ENCODE data around the gene CIB4. TPM values are rescaled to one million over a fixed set of nuclear protein-coding genes. Genes with fewer than 3 reads are reported as not detected.

CIB4 gene
- total RNA-seq, 1 donor from 2014 or later = not detected

DNA sequence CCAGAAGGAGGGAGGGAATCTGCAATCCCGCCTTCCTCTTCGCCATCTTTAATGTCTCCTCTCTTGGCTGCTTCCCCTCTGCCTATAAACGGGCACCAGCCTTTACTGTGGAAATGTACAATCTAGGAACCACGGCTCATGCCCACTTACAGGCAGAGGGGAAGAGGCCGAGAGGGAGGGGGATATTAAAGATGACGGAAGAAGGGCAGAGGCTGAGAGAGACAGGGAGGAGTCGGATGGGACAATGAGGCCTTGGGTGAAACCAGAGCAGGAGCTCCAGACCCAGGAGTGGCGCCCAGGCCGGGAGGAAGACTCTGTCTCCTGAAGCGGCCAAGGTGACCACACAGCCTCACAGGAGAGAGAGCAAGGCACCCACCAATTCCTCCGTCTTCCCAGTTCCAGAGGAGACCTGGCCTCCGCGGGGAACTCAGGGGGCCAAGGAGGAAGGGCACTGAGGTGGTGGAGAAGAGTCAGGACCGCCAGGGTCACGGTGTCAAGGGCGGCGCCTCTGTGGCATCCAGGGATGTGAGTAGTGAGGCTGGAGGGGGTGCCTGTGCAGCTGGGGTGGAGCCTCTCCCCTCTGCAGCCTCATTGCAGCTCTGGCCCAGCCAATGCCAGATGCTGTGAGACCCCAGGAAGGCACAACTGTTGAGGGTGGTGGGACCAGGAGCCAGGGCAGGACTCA, 67.8 kb downstream of the CIB4 start:
- Histone ChIP-seq H3K36me3 (no peaks in the 10 kb centered on the region), H3K4me3 (no peak overlapping the region), H3K9me3 (no peaks in the 10 kb centered on the region), H3K27me3 (no peaks in the 10 kb centered on the region), H3K27ac (no peak overlapping the region), H3K4me1 (no peaks in the 10 kb centered on the region)
- no peak for DNase-seq (ENCODE audit: extremely low spot score in 2 of 2)
- TF ChIP-seq POLR2A (IDR thresholded peaks at IDR 0.05) (no peak), POLR2AphosphoS5 (IDR thresholded peaks at IDR 0.05; ENCODE audit: insufficient read depth in 1 of 2, low read depth in 1 of 2) (no peak)
- TF ChIP-seq, protein P1, sequence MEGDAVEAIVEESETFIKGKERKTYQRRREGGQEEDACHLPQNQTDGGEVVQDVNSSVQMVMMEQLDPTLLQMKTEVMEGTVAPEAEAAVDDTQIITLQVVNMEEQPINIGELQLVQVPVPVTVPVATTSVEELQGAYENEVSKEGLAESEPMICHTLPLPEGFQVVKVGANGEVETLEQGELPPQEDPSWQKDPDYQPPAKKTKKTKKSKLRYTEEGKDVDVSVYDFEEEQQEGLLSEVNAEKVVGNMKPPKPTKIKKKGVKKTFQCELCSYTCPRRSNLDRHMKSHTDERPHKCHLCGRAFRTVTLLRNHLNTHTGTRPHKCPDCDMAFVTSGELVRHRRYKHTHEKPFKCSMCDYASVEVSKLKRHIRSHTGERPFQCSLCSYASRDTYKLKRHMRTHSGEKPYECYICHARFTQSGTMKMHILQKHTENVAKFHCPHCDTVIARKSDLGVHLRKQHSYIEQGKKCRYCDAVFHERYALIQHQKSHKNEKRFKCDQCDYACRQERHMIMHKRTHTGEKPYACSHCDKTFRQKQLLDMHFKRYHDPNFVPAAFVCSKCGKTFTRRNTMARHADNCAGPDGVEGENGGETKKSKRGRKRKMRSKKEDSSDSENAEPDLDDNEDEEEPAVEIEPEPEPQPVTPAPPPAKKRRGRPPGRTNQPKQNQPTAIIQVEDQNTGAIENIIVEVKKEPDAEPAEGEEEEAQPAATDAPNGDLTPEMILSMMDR (IDR thresholded peaks at IDR 0.05) = no peak
- intact Hi-C loops (cut with DNase I) = no loop called here

DNA sequence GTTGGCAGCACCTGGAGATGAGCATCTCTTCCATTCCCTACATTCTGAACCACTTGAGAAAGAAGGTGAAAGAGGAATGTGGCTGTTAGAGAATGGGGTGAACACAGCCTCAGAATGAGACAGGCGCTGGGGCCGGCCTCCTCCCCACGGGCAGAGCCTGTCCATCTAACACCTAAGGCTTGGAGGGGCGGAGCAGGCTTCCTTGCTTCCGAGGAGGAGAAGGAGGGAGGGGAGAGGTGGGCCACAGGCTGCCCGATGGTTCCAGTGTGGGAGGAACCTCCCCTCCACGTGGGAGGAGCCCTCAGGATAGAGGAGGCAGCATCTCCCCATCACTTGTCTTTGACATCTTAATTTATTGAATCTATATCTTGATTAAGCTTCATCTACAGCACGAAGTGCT, 68.6 kb downstream of the CIB4 start:
- TF ChIP-seq POLR2A (IDR thresholded peaks at IDR 0.05) (no peak), POLR2AphosphoS5 (IDR thresholded peaks at IDR 0.05; ENCODE audit: insufficient read depth in 1 of 2, low read depth in 1 of 2) (no peak)
- TF ChIP-seq, protein P1 (IDR thresholded peaks at IDR 0.05) = no peak
- intact Hi-C loops (cut with DNase I) = no loop called here
- Histone ChIP-seq H3K4me3 (no peak overlapping the region), H3K36me3 (no peaks in the 10 kb centered on the region), H3K27ac (no peak overlapping the region), H3K4me1 (no peaks in the 10 kb centered on the region), H3K9me3 (no peaks in the 10 kb centered on the region), H3K27me3 (no peaks in the 10 kb centered on the region)
- DNase-seq (ENCODE audit: extremely low spot score in 2 of 2) = no peak

DNA sequence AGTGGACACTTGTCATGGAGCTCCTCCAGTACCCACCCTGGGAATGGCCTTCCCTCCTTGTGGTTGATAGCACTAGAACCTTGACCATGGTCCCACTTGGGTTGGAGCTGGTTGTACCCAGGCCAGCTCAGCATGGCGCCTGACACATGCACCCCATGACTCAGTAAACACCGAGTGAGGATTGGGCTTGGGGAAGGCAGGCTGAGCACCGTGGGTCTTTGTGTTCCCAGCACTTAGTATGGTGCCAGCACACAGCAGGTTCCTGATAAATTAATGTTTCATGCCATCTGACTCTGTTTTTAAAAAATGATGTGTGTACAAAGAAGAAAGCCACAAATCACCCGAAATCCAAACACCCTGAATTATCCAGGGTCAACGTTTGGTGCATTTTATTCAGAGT, 69.8 kb downstream of the CIB4 start:
- Histone ChIP-seq H3K27me3 (no peaks in the 10 kb centered on the region), H3K9me3 (no peaks in the 10 kb centered on the region), H3K36me3 (no peaks in the 10 kb centered on the region), H3K4me3 (no peak overlapping the region), H3K27ac (no peak overlapping the region), H3K4me1 (no peaks in the 10 kb centered on the region)
- TF ChIP-seq POLR2AphosphoS5 (IDR thresholded peaks at IDR 0.05; ENCODE audit: insufficient read depth in 1 of 2, low read depth in 1 of 2) = no peak
- intact Hi-C loops (cut with DNase I) = no loop called here
- DNase-seq (ENCODE audit: extremely low spot score in 2 of 2) = no peak

DNA sequence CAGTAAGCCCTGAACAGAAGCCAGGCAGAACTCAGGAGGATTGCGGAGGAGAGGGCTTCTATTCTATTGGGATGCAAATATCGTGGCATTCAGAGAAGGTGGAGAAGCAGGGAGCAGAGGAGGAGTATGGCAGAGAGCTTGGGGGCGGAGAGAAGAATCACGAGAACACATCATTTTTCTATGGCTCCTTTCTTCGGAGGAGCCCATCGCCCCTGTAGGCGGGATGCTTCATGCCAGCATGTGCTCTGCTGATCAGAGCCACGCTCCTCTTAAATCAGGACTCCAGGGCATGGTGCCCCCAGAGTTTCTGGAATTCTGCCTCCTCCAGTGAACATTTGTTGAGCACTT, 71.1 kb downstream of the CIB4 start:
- H3K27me3 ChIP-seq = no peaks in the 10 kb centered on the region
- TF ChIP-seq, protein P1 (IDR thresholded peaks at IDR 0.05) = no peak
- TF ChIP-seq POLR2AphosphoS5 (IDR thresholded peaks at IDR 0.05; ENCODE audit: insufficient read depth in 1 of 2, low read depth in 1 of 2) (no peak), POLR2A (IDR thresholded peaks at IDR 0.05) (no peak)
- H3K27ac ChIP-seq = no peak overlapping the region
- H3K9me3 ChIP-seq = no peaks in the 10 kb centered on the region
- intact Hi-C loops (cut with DNase I) = no loop called here
- no peaks in the 10 kb centered on the region for H3K4me1 ChIP-seq
- no peak overlapping the region for H3K4me3 ChIP-seq
- H3K36me3 ChIP-seq = no peaks in the 10 kb centered on the region
- DNase-seq (ENCODE audit: extremely low spot score in 2 of 2) = no peak

DNA sequence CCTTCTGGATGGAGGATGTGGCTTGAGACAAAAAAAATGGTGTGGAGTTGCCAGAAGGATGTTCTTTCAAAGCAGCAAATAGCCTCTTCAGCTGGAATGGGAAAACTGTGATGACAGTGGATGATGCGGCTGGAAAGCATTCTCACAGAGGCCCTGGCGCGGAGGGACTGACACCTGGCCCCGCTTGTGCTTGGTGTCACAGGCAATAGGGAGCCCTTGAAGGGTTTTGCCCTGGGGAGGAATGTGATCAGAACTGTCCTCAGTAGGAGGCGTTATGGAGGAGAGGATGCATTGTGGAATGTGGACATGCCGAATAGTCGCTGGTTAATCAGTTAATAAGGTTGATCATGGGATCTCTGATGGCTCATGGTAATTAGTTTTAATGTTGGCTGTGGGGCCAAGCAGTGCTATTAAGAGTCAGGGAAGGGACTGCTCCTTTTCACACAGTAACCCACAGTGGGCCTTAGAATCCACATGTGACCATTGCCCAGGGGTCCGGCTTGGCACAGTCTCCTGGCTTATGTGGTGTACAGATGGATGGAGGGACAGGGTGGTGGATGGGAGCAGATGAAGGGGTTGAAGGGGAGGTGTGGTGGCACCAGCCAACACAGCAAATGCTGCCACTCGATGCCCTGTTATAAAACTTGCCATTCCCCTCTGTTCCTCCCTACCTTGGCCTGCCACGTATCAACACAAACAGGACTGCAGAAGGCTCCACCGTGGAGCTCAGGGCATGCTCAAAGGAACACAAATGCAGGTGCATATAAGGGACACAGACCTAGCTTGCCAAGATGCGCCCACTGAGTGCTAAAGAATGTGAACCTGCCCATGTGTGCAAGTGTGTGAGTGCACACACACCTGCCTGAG, 71.7 kb downstream of the CIB4 start:
- TF ChIP-seq POLR2AphosphoS5 (IDR thresholded peaks at IDR 0.05; ENCODE audit: insufficient read depth in 1 of 2, low read depth in 1 of 2) (no peak), POLR2A (IDR thresholded peaks at IDR 0.05) (no peak)
- TF ChIP-seq, protein P1 (IDR thresholded peaks at IDR 0.05) = no peak
- intact Hi-C loops (cut with DNase I) = no loop called here
- DNase-seq (ENCODE audit: extremely low spot score in 2 of 2) = no peak
- no peaks in the 10 kb centered on the region for H3K9me3 ChIP-seq
- no peaks in the 10 kb centered on the region for H3K36me3 ChIP-seq
- no peak overlapping the region for H3K27ac ChIP-seq
- no peak overlapping the region for H3K4me3 ChIP-seq
- H3K27me3 ChIP-seq = no peaks in the 10 kb centered on the region
- no peaks in the 10 kb centered on the region for H3K4me1 ChIP-seq

All from vagina (tissue), 2 donors.